ENCODE results near the gene COX7B. TPM values are rescaled to one million over a fixed set of nuclear protein-coding genes. Genes with fewer than 3 reads are reported as not detected.

The COX7B gene
- polyA plus RNA-seq, 6 donors from 2014 or later, result 281 to 440 (median 327) TPM

GRCh38 chrX:77953708-77954107 lies 54.4 kb downstream of the COX7B start:
- peaks cover 0 to 5% of the 10 kb centered on the region in 2 donors for H3K36me3 Mint-ChIP-seq
- peaks cover 0 to 8% (median 0%) of the 10 kb centered on the region in 7 donors for H3K9me3 Mint-ChIP-seq
- DNase-seq, result no peak
- peaks cover 5 to 12% (median 10%) of the 10 kb centered on the region in 3 donors for H3K4me1 Mint-ChIP-seq
- H3K4me3 Mint-ChIP-seq, result no peak overlapping the region
- no peak for ATAC-seq (ENCODE audit: low read depth in 2 of 2)
- no peaks in the 10 kb centered on the region for H3K27me3 Mint-ChIP-seq
- H3K27ac Mint-ChIP-seq, result no peak overlapping the region

Other genes starting within 250 kb of the COX7B start
- gene ATRX, start 113.3 kb upstream of the COX7B start, polyA plus RNA-seq (ENCODE audit: low read depth in 6 of 6), result 10 to 100 TPM; 24.8 to 92.6 (median 52.0) TPM
- gene MAGT1, start 4.0 kb upstream of the COX7B start, polyA plus RNA-seq (ENCODE audit: low read depth in 6 of 6), result 10 to 100 TPM; 28.0 to 45.2 (median 36.4) TPM
- gene ATP7A, start 11.2 kb downstream of the COX7B start, polyA plus RNA-seq (ENCODE audit: low read depth in 6 of 6), result 1 to 10 TPM in 5 of 6 donors, not detected in 1; 5.4 to 6.5 (median 6.3) TPM
- not detected for gene PGAM4, start 70.2 kb downstream of the COX7B start, polyA plus RNA-seq (ENCODE audit: low read depth in 6 of 6)
- gene PGK1, start 204.8 kb downstream of the COX7B start, polyA plus RNA-seq (ENCODE audit: low read depth in 6 of 6), result 100 to 1,000 TPM; 325 to 587 (median 365) TPM
- gene TAF9B, start 240.2 kb downstream of the COX7B start, polyA plus RNA-seq (ENCODE audit: low read depth in 6 of 6), result 10 to 100 TPM in 5 of 6 donors, 1 to 10 TPM in 1; 9.2 to 19.2 (median 12.7) TPM